Central memory CD4-positive, alpha-beta T cell (primary cell): ENCODE measurements around the gene AP1S1.
"Not testable (repeated sequence)": the region's sequence is repeated elsewhere in the genome, so short reads cannot be mapped to it uniquely, and the experiment has no call there.

Experiments used
- DNase-seq: peaks from one replicate; pipeline ENCODE4 v3.0.0; 2022

The AP1S1 gene

GRCh38 chr7:101172005-101172853, 18.0 kb downstream of the AP1S1 start:
- no peak for DNase-seq

GRCh38 chr7:101172854-101173751, 18.8 kb downstream of the AP1S1 start:
- DNase-seq: no peak

GRCh38 chr7:101173752-101174244, 19.5 kb downstream of the AP1S1 start:
- peak; percentile 50 for DNase-seq

GRCh38 chr7:101174322-101174854, 20.1 kb downstream of the AP1S1 start:
- no peak for DNase-seq

GRCh38 chr7:101175664-101176063, 21.4 kb downstream of the AP1S1 start:
- no peak for DNase-seq

- no peak for DNase-seq
These were observed 23.4 kb downstream of the AP1S1 start for GRCh38 chr7:101177644-101178043.

- no peak for DNase-seq
These were observed 24.8 kb downstream of the AP1S1 start for GRCh38 chr7:101179117-101179516.

GRCh38 chr7:101179713-101180112, 25.4 kb downstream of the AP1S1 start:
- DNase-seq: no peak

GRCh38 chr7:101180130-101180755, 26.0 kb downstream of the AP1S1 start, which contains the start of gene NAT16:
NAT16 (minus strand) TSS chr7:101180293; CDS start chr7:101174807, 5,486 bp downstream.
- no peak for DNase-seq

- DNase-seq: no peak
These were observed 31.1 kb downstream of the AP1S1 start for GRCh38 chr7:101185258-101185839.

- no peak for DNase-seq
These were observed 31.9 kb downstream of the AP1S1 start for GRCh38 chr7:101186194-101186593.

- DNase-seq: no peak
These were observed 32.7 kb downstream of the AP1S1 start for GRCh38 chr7:101186844-101187428.

GRCh38 chr7:101189109-101189508, 34.8 kb downstream of the AP1S1 start:
- no peak for DNase-seq

- DNase-seq: no peak
These were observed 41.6 kb downstream of the AP1S1 start for GRCh38 chr7:101195884-101196283.

GRCh38 chr7:101197991-101198390, 43.7 kb downstream of the AP1S1 start:
- no peak for DNase-seq

GRCh38 chr7:101198476-101198875, 44.2 kb downstream of the AP1S1 start:
- no peak for DNase-seq

- DNase-seq: not testable (repeated sequence)
These were observed 45.2 kb downstream of the AP1S1 start for GRCh38 chr7:101199522-101199921.

GRCh38 chr7:101200504-101200861, 46.2 kb downstream of the AP1S1 start:
- DNase-seq: no peak

- no peak for DNase-seq
These were observed 46.8 kb downstream of the AP1S1 start, which contains the start of gene MOGAT3 for GRCh38 chr7:101200862-101201599. MOGAT3 (minus strand) TSS chr7:101201036; CDS start chr7:101200854, 182 bp downstream.

GRCh38 chr7:101201695-101202602, 47.7 kb downstream of the AP1S1 start:
- no peak for DNase-seq
